Activated B cell treated with CpG ODN at 0.5 μM for 24 hours (primary cell): ENCODE measurements around the gene PKD1. TPM values are rescaled to one million over a fixed set of nuclear protein-coding genes. Genes with fewer than 3 reads are reported as not detected.

Experiments used
- ATAC-seq: fragments of 200-7000 bp; cut with Tn5 transposase; one replicate; pipeline ENCODE4 v1.10.0; 2021; ENCODE audit warnings: low read depth, mild to moderate bottlenecking, moderate library complexity
- CTCF ChIA-PET: fragments of 350-600 bp; sonication (Branson Sonifier 250); formaldehyde crosslinking; loops from one replicate; lab custom pipeline; 2021; ENCODE audit warnings: antibody characterized with exemption; lab: Charles Lee
- POLR2A ChIA-PET: fragments of 350-600 bp; sonication (Branson Sonifier 250); formaldehyde crosslinking; loops from one replicate; lab custom pipeline; 2021; ENCODE audit warnings: antibody characterized with exemption; lab: Charles Lee
- DNase-seq: peaks from one replicate; pipeline ENCODE4 v3.0.0; 2022
- H3K27ac Mint-ChIP-seq: one replicate; pipeline ENCODE4 v1.8.0; 2020; ENCODE audit warnings: mixed read lengths
- H3K27me3 Mint-ChIP-seq: one replicate; pipeline ENCODE4 v1.8.0; 2021; ENCODE audit warnings: mixed read lengths
- H3K36me3 Mint-ChIP-seq: one replicate; pipeline ENCODE4 v1.8.0; 2021; ENCODE audit warnings: low read depth, mixed read lengths
- H3K4me1 Mint-ChIP-seq: one replicate; pipeline ENCODE4 v1.8.0; 2021; ENCODE audit warnings: mixed read lengths
- H3K4me3 Mint-ChIP-seq: one replicate; pipeline ENCODE4 v1.8.0; 2020; ENCODE audit warnings: mild to moderate bottlenecking, mixed read lengths
- H3K9me3 Mint-ChIP-seq: one replicate; pipeline ENCODE4 v1.8.0; 2020; ENCODE audit warnings: mixed read lengths
- intact Hi-C: fragments of 100-400 bp; cut with micrococcal nuclease; formaldehyde crosslinking; loops from one replicate; pipeline ENCODE4 v1.15.1; 2024
- total RNA-seq: library from RNA; stranded (reverse); gene quantifications from 2 replicates; pipeline ENCODE4 v1.2.3, GENCODE V29; 2022
- TF ChIP-seq, protein P1 (sequence below): fragments of 200-600 bp; IDR thresholded peaks from one replicate; pipeline ENCODE4 v1.8.0; 2022; ENCODE audit warnings: antibody characterized with exemption, mild to moderate bottlenecking

The PKD1 gene
- total RNA-seq, 1 donor from 2014 or later, result 84.2 TPM

GRCh38 chr16:2093793-2094192 lies 41.9 kb downstream of the PKD1 start:
- Mint-ChIP-seq H3K27me3 (no peaks in the 10 kb centered on the region), H3K4me3 (no peak overlapping the region), H3K36me3 (peaks cover 43% of the 10 kb centered on the region), H3K9me3 (no peaks in the 10 kb centered on the region), H3K27ac (no peak overlapping the region), H3K4me1 (no peaks in the 10 kb centered on the region)
- POLR2A ChIA-PET, result no interaction called here
- CTCF ChIA-PET, result no interaction called here
- intact Hi-C loops, result no loop called here
- TF ChIP-seq, protein P1, sequence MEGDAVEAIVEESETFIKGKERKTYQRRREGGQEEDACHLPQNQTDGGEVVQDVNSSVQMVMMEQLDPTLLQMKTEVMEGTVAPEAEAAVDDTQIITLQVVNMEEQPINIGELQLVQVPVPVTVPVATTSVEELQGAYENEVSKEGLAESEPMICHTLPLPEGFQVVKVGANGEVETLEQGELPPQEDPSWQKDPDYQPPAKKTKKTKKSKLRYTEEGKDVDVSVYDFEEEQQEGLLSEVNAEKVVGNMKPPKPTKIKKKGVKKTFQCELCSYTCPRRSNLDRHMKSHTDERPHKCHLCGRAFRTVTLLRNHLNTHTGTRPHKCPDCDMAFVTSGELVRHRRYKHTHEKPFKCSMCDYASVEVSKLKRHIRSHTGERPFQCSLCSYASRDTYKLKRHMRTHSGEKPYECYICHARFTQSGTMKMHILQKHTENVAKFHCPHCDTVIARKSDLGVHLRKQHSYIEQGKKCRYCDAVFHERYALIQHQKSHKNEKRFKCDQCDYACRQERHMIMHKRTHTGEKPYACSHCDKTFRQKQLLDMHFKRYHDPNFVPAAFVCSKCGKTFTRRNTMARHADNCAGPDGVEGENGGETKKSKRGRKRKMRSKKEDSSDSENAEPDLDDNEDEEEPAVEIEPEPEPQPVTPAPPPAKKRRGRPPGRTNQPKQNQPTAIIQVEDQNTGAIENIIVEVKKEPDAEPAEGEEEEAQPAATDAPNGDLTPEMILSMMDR, result no peak
- DNase-seq, result no peak
- ATAC-seq, result no peak

DNA sequence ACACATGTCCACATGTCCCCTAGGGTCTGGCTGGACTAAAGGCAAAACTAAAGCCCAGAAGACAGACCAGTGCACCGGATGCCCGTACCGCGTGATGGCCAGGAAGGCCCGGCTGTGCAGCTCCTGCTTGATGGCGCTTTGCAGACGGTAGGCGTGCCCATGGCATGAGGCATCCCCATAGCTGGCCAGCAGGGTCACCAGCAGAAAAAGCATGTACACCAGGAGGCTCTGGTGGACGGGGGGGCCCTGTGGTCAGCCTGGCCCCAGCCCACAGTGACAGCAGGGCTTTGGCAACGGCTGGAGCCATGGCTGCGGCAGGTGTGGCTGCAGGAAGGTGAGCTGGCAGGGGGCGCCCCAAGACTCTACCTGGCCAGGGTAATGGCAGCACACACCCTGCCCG lies 42.8 kb downstream of the PKD1 start:
- no peaks in the 10 kb centered on the region for H3K4me1 Mint-ChIP-seq
- ChIA-PET POLR2A (no interaction called here), CTCF (no interaction called here)
- intact Hi-C loops, result no loop called here
- TF ChIP-seq, protein P1, result no peak
- H3K9me3 Mint-ChIP-seq, result no peaks in the 10 kb centered on the region
- peaks cover 49% of the 10 kb centered on the region for H3K36me3 Mint-ChIP-seq
- H3K27ac Mint-ChIP-seq, result no peak overlapping the region
- ATAC-seq (no peak), DNase-seq (no peak)
- no peak overlapping the region for H3K4me3 Mint-ChIP-seq
- H3K27me3 Mint-ChIP-seq, result no peaks in the 10 kb centered on the region

- POLR2A ChIA-PET, result interaction anchor here (1.2 kb wide), 1 partner anchor 63 kb away, joined by 4 read pairs; the partner anchor contains the start of gene TRAF7
- no peak overlapping the region for H3K4me3 Mint-ChIP-seq
- H3K27me3 Mint-ChIP-seq, result no peaks in the 10 kb centered on the region
- TF ChIP-seq, protein P1, result no peak
- CTCF ChIA-PET, result no interaction called here
- H3K36me3 Mint-ChIP-seq, result peaks cover 50% of the 10 kb centered on the region
- H3K9me3 Mint-ChIP-seq, result no peaks in the 10 kb centered on the region
- ATAC-seq (no peak), DNase-seq (no peak)
- H3K4me1 Mint-ChIP-seq, result peaks cover under 1% of the 10 kb centered on the region
- H3K27ac Mint-ChIP-seq, result no peak overlapping the region
- intact Hi-C loops, result no loop called here
These were observed 43.5 kb downstream of the PKD1 start for GRCh38 chr16:2092256-2092620.

GRCh38 chr16:2091547-2092255 lies 44.0 kb downstream of the PKD1 start:
- H3K36me3 Mint-ChIP-seq, result peaks cover 52% of the 10 kb centered on the region
- no peaks in the 10 kb centered on the region for H3K9me3 Mint-ChIP-seq
- H3K4me3 Mint-ChIP-seq, result no peak overlapping the region
- H3K27ac Mint-ChIP-seq, result no peak overlapping the region
- H3K4me1 Mint-ChIP-seq, result peaks cover 6% of the 10 kb centered on the region
- ATAC-seq (no peak), DNase-seq (no peak)
- ChIA-PET CTCF (no interaction called here), POLR2A (interaction anchor here (1.2 kb wide), 1 partner anchor 63 kb away, joined by 4 read pairs; the partner anchor contains the start of gene TRAF7)
- intact Hi-C loops, result no loop called here
- H3K27me3 Mint-ChIP-seq, result no peaks in the 10 kb centered on the region
- TF ChIP-seq, protein P1, result no peak

DNA sequence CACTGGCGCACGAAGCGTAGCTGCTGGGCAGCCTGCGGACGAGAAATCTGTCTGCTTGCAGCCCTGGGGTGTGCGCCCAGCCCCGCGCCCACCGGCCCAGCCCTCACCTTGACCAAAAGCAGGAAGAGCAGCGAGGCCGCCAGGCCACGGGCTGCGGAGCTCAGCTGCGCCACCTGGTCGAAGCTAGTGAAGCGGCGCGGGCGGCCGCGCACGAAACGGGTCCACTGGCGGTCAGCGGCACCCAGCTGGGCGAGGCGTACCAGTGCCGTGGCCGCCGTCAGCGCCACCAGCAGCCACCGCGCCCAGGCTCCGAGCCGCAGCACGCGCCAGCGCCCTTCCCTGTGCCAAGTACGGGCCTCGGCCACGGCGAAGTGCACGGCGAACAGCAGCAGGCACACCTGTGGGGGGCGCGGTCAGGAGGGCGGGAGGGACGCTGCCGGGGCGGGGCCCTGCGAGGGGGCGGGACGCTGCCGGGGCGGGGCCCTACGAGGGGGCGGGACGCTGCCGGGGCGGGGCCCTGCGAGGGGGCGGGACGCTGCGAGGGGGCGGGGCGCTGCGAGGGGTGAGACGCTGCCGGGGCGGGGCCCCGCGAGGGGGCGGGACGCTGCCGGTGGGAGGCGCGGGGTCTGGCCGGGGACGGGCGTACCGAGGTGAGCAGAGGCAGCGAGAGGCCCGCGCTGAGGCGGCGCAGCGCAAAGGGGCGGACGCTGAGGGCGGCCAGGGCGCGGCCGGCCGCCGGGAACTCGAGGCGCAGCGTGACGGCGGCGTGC lies 44.7 kb downstream of the PKD1 start:
- intact Hi-C loops, result no loop called here
- no peak overlapping the region for H3K4me3 Mint-ChIP-seq
- ATAC-seq (peak; percentile 47), DNase-seq (no peak)
- H3K4me1 Mint-ChIP-seq, result peaks cover 6% of the 10 kb centered on the region
- no peaks in the 10 kb centered on the region for H3K27me3 Mint-ChIP-seq
- CTCF ChIA-PET, result no interaction called here
- TF ChIP-seq, protein P1, result no peak
- H3K9me3 Mint-ChIP-seq, result no peaks in the 10 kb centered on the region
- H3K36me3 Mint-ChIP-seq, result peaks cover 53% of the 10 kb centered on the region
- POLR2A ChIA-PET, result interaction anchor here (1.2 kb wide), 1 partner anchor 64 kb away, joined by 4 read pairs; the partner anchor contains the start of gene TRAF7
- H3K27ac Mint-ChIP-seq, result no peak overlapping the region
